SK-N-SH (cell line): ENCODE measurements around the gene GNG14.

Experiments used
- NRF1 ChIP-seq: IDR thresholded peaks from 2 replicates; pipeline ENCODE4 v1.6.1; 2012; ENCODE audit warnings: low read depth, mild to moderate bottlenecking, low read length
- POLR2AphosphoS5 ChIP-seq: IDR thresholded peaks from 2 replicates; pipeline ENCODE4 v1.6.1; 2012; ENCODE audit warnings: low read depth, low read length
- SIN3A ChIP-seq: IDR thresholded peaks from 2 replicates; pipeline ENCODE4 v1.6.1; 2012; ENCODE audit warnings: low read depth, mild to moderate bottlenecking, low read length, moderate library complexity, borderline replicate concordance
- SMC3 ChIP-seq: IDR thresholded peaks from 2 replicates; pipeline ENCODE4 v1.6.1; 2012; ENCODE audit warnings: low read depth, low read length, improper control_type of control experiment
- TF ChIP-seq, protein P1 (sequence below): IDR thresholded peaks from 2 replicates; pipeline ENCODE4 v1.4.0; 2012; ENCODE audit warnings: low read depth
- TF ChIP-seq, protein P2 (sequence below): IDR thresholded peaks from 2 replicates; pipeline ENCODE4 v1.6.1; 2012; ENCODE audit warnings: mild to moderate bottlenecking, low read depth, low read length, moderate library complexity
- TF ChIP-seq, protein P3 (sequence below): fragments of 200-600 bp; sonication (generic); IDR thresholded peaks from 2 replicates; pipeline ENCODE4 v1.6.1; 2017; ENCODE audit warnings: antibody characterized with exemption, mild to moderate bottlenecking, moderate library complexity

DNA sequence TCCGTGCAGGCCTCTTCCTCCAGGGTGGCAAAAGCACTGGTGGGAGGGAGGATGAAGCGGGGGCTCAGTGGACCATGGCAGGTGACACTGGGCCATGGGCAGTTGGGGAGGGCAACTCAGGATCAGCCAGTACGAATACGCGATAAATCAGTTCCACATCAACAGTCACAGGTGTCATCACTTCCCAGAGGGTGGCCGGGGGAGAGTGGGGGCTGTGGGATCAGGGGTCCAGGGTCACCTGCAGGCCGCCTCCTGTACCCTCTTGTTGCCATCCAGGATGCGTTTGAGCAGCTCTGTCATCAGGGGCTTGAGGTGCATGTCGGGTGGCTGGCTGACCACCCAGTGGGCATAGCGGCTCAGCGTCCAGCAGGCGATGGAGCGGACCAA, 18.5 kb downstream of the GNG14 start:
- TF ChIP-seq SMC3, result no peak
- TF ChIP-seq, protein P1, sequence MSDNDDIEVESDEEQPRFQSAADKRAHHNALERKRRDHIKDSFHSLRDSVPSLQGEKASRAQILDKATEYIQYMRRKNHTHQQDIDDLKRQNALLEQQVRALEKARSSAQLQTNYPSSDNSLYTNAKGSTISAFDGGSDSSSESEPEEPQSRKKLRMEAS, result no peak
- TF ChIP-seq, protein P2, sequence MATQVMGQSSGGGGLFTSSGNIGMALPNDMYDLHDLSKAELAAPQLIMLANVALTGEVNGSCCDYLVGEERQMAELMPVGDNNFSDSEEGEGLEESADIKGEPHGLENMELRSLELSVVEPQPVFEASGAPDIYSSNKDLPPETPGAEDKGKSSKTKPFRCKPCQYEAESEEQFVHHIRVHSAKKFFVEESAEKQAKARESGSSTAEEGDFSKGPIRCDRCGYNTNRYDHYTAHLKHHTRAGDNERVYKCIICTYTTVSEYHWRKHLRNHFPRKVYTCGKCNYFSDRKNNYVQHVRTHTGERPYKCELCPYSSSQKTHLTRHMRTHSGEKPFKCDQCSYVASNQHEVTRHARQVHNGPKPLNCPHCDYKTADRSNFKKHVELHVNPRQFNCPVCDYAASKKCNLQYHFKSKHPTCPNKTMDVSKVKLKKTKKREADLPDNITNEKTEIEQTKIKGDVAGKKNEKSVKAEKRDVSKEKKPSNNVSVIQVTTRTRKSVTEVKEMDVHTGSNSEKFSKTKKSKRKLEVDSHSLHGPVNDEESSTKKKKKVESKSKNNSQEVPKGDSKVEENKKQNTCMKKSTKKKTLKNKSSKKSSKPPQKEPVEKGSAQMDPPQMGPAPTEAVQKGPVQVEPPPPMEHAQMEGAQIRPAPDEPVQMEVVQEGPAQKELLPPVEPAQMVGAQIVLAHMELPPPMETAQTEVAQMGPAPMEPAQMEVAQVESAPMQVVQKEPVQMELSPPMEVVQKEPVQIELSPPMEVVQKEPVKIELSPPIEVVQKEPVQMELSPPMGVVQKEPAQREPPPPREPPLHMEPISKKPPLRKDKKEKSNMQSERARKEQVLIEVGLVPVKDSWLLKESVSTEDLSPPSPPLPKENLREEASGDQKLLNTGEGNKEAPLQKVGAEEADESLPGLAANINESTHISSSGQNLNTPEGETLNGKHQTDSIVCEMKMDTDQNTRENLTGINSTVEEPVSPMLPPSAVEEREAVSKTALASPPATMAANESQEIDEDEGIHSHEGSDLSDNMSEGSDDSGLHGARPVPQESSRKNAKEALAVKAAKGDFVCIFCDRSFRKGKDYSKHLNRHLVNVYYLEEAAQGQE, result no peak
- TF ChIP-seq NRF1, result no peak
- 0 out of 2 replicates have a peak, but pooled peaks have one; percentile 7 for TF ChIP-seq POLR2AphosphoS5
- TF ChIP-seq, protein P3, sequence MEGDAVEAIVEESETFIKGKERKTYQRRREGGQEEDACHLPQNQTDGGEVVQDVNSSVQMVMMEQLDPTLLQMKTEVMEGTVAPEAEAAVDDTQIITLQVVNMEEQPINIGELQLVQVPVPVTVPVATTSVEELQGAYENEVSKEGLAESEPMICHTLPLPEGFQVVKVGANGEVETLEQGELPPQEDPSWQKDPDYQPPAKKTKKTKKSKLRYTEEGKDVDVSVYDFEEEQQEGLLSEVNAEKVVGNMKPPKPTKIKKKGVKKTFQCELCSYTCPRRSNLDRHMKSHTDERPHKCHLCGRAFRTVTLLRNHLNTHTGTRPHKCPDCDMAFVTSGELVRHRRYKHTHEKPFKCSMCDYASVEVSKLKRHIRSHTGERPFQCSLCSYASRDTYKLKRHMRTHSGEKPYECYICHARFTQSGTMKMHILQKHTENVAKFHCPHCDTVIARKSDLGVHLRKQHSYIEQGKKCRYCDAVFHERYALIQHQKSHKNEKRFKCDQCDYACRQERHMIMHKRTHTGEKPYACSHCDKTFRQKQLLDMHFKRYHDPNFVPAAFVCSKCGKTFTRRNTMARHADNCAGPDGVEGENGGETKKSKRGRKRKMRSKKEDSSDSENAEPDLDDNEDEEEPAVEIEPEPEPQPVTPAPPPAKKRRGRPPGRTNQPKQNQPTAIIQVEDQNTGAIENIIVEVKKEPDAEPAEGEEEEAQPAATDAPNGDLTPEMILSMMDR, result no peak
- TF ChIP-seq SIN3A, result no peak
